Mesenchymal stem cell (in vitro differentiated cells and primary cell): ENCODE data around the gene ACTN4.

Source experiments
- DNase-seq: peaks from one replicate; pipeline ENCODE4 v3.0.0-alpha.2; 2013
- H2AFZ ChIP-seq: one replicate; pipeline ENCODE4 v1.6.1; 2013; ENCODE audit warnings: low read depth, mild to moderate bottlenecking, control low read depth, inconsistent platforms, low read length, moderate library complexity
- H2AK5ac ChIP-seq: 2 replicates; pipeline ENCODE4 v1.6.1; 2013; ENCODE audit warnings: low read length, moderate library complexity, mild to moderate bottlenecking, inconsistent platforms; ENCODE audit not compliant: severe bottlenecking
- H2BK120ac ChIP-seq: one replicate; pipeline ENCODE4 v1.6.1; 2013; ENCODE audit warnings: low read depth, mild to moderate bottlenecking, inconsistent platforms, low read length, moderate library complexity
- H2BK12ac ChIP-seq, 2 experiments: one replicate each; pipeline ENCODE4 v1.6.1; 2013; ENCODE audit warnings: inconsistent platforms in 2 of 2, low read length in 2 of 2, mild to moderate bottlenecking in 2 of 2, moderate library complexity in 2 of 2, control low read depth in 1 of 2
- H2BK15ac ChIP-seq: one replicate; pipeline ENCODE4 v1.6.1; 2013; ENCODE audit warnings: mild to moderate bottlenecking, low read depth, inconsistent platforms; ENCODE audit not compliant: poor library complexity, severe bottlenecking
- H2BK5ac ChIP-seq: 2 replicates; pipeline ENCODE4 v1.6.1; 2013; ENCODE audit warnings: low read depth, mild to moderate bottlenecking, low read length, control low read depth, inconsistent platforms; ENCODE audit not compliant: poor library complexity, severe bottlenecking
- H3K14ac ChIP-seq, 2 experiments: one replicate each; pipeline ENCODE4 v1.6.1; 2013; ENCODE audit warnings: inconsistent platforms in 2 of 2, low read length in 2 of 2, control low read depth in 1 of 2, mild to moderate bottlenecking in 1 of 2, moderate library complexity in 1 of 2
- H3K18ac ChIP-seq, 2 experiments: one replicate each; pipeline ENCODE4 v1.6.1; 2013; ENCODE audit warnings: inconsistent platforms in 2 of 2, low read length in 2 of 2, control low read depth in 1 of 2, low read depth in 1 of 2, mild to moderate bottlenecking in 1 of 2
- H3K23ac ChIP-seq, 2 experiments: one replicate each; pipeline ENCODE4 v1.6.1; 2013; ENCODE audit warnings: inconsistent platforms in 2 of 2, low read length in 2 of 2, mild to moderate bottlenecking in 2 of 2, moderate library complexity in 2 of 2, control low read depth in 1 of 2
- H3K27ac ChIP-seq: 2 replicates; pipeline ENCODE4 v1.5.1; 2013; ENCODE audit warnings: mild to moderate bottlenecking, moderate library complexity, low read length, control low read depth, inconsistent platforms; ENCODE audit not compliant: poor library complexity, severe bottlenecking
- H3K27me3 ChIP-seq, 2 experiments: 2 replicates each; pipeline versions ENCODE4 v1.6.1 to v1.7.0; 2013; ENCODE audit warnings: low read length in 2 of 2, mild to moderate bottlenecking in 2 of 2, moderate library complexity in 2 of 2, control low read depth in 1 of 2, inconsistent platforms in 1 of 2; ENCODE audit not compliant: control insufficient read depth in 1 of 2, insufficient read depth in 1 of 2
- H3K36me3 ChIP-seq, 2 experiments: 2 replicates each; pipeline versions ENCODE4 v1.6.1 to v1.7.0; 2013; ENCODE audit warnings: low read length in 2 of 2, control low read depth in 1 of 2, inconsistent platforms in 1 of 2, low read depth in 1 of 2, mild to moderate bottlenecking in 1 of 2; ENCODE audit not compliant: insufficient read depth in 2 of 2, control insufficient read depth in 1 of 2
- H3K4ac ChIP-seq, 2 experiments: one replicate each; pipeline ENCODE4 v1.6.1; 2013; ENCODE audit warnings: inconsistent platforms in 2 of 2, low read length in 2 of 2, mild to moderate bottlenecking in 2 of 2, moderate library complexity in 2 of 2, control low read depth in 1 of 2, low read depth in 1 of 2
- H3K4me1 ChIP-seq: 2 replicates; pipeline ENCODE4 v1.6.1; 2013; ENCODE audit warnings: low read depth, low read length, control low read depth; ENCODE audit not compliant: control insufficient read depth, insufficient read depth
- H3K4me2 ChIP-seq: 2 replicates; pipeline ENCODE4 v1.6.1; 2013; ENCODE audit warnings: low read length, mild to moderate bottlenecking, inconsistent platforms; ENCODE audit not compliant: poor library complexity, severe bottlenecking
- H3K4me3 ChIP-seq, 2 experiments: 2 replicates each; pipeline versions ENCODE4 v1.5.1 to v1.7.0; 2013; ENCODE audit warnings: low read length in 2 of 2, mild to moderate bottlenecking in 2 of 2, control low read depth in 1 of 2, low read depth in 1 of 2; ENCODE audit not compliant: insufficient read depth in 1 of 2
- H3K79me1 ChIP-seq: replicated peaks from 2 replicates; pipeline ENCODE4 v1.6.1; 2013; ENCODE audit warnings: mild to moderate bottlenecking, control low read depth, low read length, inconsistent platforms; ENCODE audit not compliant: poor library complexity, severe bottlenecking
- H3K9ac ChIP-seq: 2 replicates; pipeline ENCODE4 v1.7.0; 2013; ENCODE audit warnings: mild to moderate bottlenecking, low read length, moderate library complexity
- H3K9me3 ChIP-seq: 2 replicates; pipeline ENCODE4 v1.7.0; 2013; ENCODE audit warnings: mild to moderate bottlenecking, low read length; ENCODE audit not compliant: control insufficient read depth
- H4K8ac ChIP-seq: one replicate; pipeline ENCODE4 v1.6.1; 2013; ENCODE audit warnings: inconsistent platforms, mild to moderate bottlenecking, low read length, moderate library complexity
- H4K91ac ChIP-seq: one replicate; pipeline ENCODE4 v1.6.1; 2013; ENCODE audit warnings: mild to moderate bottlenecking, low read length, inconsistent platforms
- WGBS: methylation state at CpG from one replicate; pipeline ENCODE4 v1.1.7; 2013; ENCODE audit warnings: mixed read lengths; 5-methylcytosine and 5-hydroxymethylcytosine counted together

The ACTN4 gene

DNA sequence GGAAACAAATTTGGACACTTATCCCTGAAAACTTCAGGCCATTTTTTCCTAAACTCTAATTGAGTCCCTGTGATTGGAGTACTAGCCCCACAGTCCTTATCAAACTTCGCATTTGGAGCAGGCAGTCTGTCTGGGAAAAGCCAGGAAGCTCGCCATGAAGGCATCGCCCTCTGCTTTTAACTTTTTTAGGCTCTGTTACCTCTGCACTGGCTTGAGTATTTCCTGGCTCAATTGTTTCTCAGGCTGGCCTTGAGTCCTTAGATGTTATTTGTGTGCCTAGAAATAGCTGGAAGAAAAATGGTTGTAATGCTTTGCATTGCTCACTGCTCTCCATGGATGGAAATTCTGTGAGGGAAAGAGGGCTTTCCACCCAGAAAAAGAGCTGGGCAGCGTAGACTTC, 24.2 kb downstream of the ACTN4 start:
- Histone ChIP-seq H3K4me2 (no peak overlapping the region), H2BK15ac (no peak overlapping the region), H3K36me3 (peaks cover 0 to 21% of the 10 kb centered on the region in 2 experiments), H3K27ac (peak overlapping the region; percentile 9), H2BK12ac (no peak overlapping the region), H2BK120ac (no peak overlapping the region), H4K91ac (no peak overlapping the region), H3K14ac (no peak overlapping the region), H2BK5ac (no peak overlapping the region), H4K8ac (no peak overlapping the region), H3K27me3 (no peaks in the 10 kb centered on the region), H3K23ac (no peak overlapping the region), H3K4ac (peak overlapping the region in 1 of 2 experiments; percentile 56), H3K9me3 (no peaks in the 10 kb centered on the region), H3K9ac (no peak overlapping the region), H3K79me1 (no peaks in the 10 kb centered on the region), H2AK5ac (no peak overlapping the region), H3K4me3 (no peak overlapping the region), H3K4me1 (peaks cover 49% of the 10 kb centered on the region), H3K18ac (peak overlapping the region in 1 of 2 experiments; percentile 60), H2AFZ (no peak overlapping the region)
- DNase-seq = no peak
- WGBS = 75% methylated on average over 4 of the region's 4 CpGs

DNA sequence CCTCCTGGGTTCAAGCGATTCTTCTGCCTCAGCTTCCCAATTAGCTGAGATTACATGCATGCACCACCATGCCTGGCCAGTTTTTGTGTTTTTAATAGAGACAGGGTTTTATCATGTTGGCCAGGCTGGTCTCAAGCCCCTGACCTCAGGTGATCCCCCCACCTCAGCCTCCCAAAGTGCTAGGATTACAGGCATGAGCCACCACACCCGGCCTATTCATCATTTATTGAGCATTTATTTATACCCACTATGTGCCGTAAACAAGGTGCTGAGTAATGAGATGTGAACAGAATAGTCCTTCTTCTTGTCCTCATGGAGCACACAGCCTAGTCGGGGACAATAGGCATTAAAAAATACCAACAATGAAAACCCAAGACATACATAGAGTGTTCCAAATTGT, 25.6 kb downstream of the ACTN4 start:
- Histone ChIP-seq H3K4me1 (peaks cover 53% of the 10 kb centered on the region), H3K79me1 (no peaks in the 10 kb centered on the region), H2AFZ (no peak overlapping the region), H3K14ac (no peak overlapping the region), H3K27me3 (no peaks in the 10 kb centered on the region), H3K9ac (no peak overlapping the region), H2BK120ac (no peak overlapping the region), H2BK5ac (no peak overlapping the region), H3K18ac (no peak overlapping the region), H3K36me3 (peaks cover 0 to 34% of the 10 kb centered on the region in 2 experiments), H4K8ac (no peak overlapping the region), H3K9me3 (no peaks in the 10 kb centered on the region), H2AK5ac (no peak overlapping the region), H3K4me2 (no peak overlapping the region), H3K27ac (no peak overlapping the region), H3K23ac (no peak overlapping the region), H4K91ac (no peak overlapping the region), H2BK15ac (no peak overlapping the region), H3K4me3 (no peak overlapping the region), H2BK12ac (no peak overlapping the region), H3K4ac (no peak overlapping the region)
- WGBS = no CpG with 5 or more reads among the region's 4 CpGs
- no peak for DNase-seq

DNA sequence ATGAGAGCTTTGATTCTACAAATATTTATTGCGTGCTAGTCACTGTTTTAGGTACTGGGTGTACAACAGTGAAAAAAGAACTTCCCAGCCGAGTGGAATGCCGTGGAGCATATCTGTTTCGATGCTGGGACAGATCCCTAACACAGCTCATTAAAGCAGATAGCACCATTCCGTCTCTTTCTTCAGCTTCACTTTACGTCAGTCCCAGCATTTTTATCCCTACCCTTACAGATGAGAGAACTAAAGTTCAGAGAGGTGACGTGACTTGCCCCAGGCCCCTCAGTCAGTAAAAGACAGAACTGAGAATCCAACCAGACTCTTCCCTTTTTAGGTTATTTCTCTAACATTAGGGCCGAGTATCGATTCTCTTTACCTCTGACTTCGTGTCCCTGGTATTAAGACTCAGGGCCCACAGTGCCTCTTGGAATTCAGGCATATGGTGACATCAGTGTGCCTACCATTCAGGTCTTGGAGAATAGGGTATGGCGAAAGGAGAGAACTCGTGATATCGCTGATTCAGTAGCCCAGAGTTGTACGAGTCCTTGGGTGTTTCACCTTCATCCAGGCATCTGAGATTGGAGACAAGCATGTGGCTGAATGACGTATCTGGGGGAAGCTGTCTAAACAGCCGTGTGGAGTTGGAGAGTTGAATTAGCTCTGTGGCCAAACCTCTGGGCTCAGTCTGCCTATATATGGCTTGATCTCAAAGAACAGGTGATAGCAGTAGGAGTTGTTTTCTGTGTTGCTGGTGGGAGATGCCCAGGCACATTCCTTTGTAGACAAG, 27.1 kb downstream of the ACTN4 start:
- WGBS = 81% methylated on average over 16 of the region's 16 CpGs
- Histone ChIP-seq H3K79me1 (no peaks in the 10 kb centered on the region), H2AK5ac (peak overlapping the region; percentile 74), H3K4me1 (peaks cover 49% of the 10 kb centered on the region), H3K14ac (peak overlapping the region in 1 of 2 experiments; percentile 67), H3K18ac (peak overlapping the region; percentile 2 to 99), H3K9me3 (no peaks in the 10 kb centered on the region), H3K4ac (peak overlapping the region; percentile 7 to 43), H3K36me3 (peaks cover 6 to 38% of the 10 kb centered on the region in 2 experiments), H3K27ac (peak overlapping the region; percentile 87), H3K4me2 (no peak overlapping the region), H3K23ac (no peak overlapping the region), H2BK120ac (peak overlapping the region; percentile 98), H3K4me3 (no peak overlapping the region), H2AFZ (no peak overlapping the region), H4K91ac (peak overlapping the region; percentile 12), H2BK12ac (peak overlapping the region; percentile 2 to 59), H3K9ac (no peak overlapping the region), H4K8ac (peak overlapping the region; percentile 0), H2BK5ac (no peak overlapping the region), H3K27me3 (no peaks in the 10 kb centered on the region), H2BK15ac (peak overlapping the region; percentile 68)
- peak; percentile 68 for DNase-seq

- WGBS = 90% methylated on average over 5 of the region's 5 CpGs
- no peak overlapping the region for H3K9ac ChIP-seq
- no peak overlapping the region for H3K4me2 ChIP-seq
- H4K91ac ChIP-seq = peak overlapping the region; percentile 100
- no peaks in the 10 kb centered on the region for H3K9me3 ChIP-seq
- peak overlapping the region; percentile 91 to 99 for H3K18ac ChIP-seq
- H2AFZ ChIP-seq = no peak overlapping the region
- no peak for DNase-seq
- peak overlapping the region; percentile 87 for H3K27ac ChIP-seq
- peak overlapping the region; percentile 66 to 99 for H2BK12ac ChIP-seq
- peak overlapping the region; percentile 68 for H2BK15ac ChIP-seq
- peak overlapping the region; percentile 86 for H4K8ac ChIP-seq
- H3K4me1 ChIP-seq = peaks cover 45% of the 10 kb centered on the region
- no peak overlapping the region for H2BK5ac ChIP-seq
- H2BK120ac ChIP-seq = peak overlapping the region; percentile 98
- H3K23ac ChIP-seq = peak overlapping the region in 1 of 2 experiments; percentile 87
- no peaks in the 10 kb centered on the region for H3K27me3 ChIP-seq
- H3K4me3 ChIP-seq = no peak overlapping the region
- H3K36me3 ChIP-seq = peaks cover 6 to 41% of the 10 kb centered on the region in 2 experiments
- peak overlapping the region; percentile 83 to 96 for H3K4ac ChIP-seq
- H3K14ac ChIP-seq = peak overlapping the region in 1 of 2 experiments; percentile 94
- peak overlapping the region; percentile 95 for H2AK5ac ChIP-seq
- H3K79me1 ChIP-seq = no peaks in the 10 kb centered on the region
Measured at GRCh38 chr19:38675611-38676010, 28.2 kb downstream of the ACTN4 start.
